ENCODE data around the gene PHF21B.

Gene PHF21B

DNA sequence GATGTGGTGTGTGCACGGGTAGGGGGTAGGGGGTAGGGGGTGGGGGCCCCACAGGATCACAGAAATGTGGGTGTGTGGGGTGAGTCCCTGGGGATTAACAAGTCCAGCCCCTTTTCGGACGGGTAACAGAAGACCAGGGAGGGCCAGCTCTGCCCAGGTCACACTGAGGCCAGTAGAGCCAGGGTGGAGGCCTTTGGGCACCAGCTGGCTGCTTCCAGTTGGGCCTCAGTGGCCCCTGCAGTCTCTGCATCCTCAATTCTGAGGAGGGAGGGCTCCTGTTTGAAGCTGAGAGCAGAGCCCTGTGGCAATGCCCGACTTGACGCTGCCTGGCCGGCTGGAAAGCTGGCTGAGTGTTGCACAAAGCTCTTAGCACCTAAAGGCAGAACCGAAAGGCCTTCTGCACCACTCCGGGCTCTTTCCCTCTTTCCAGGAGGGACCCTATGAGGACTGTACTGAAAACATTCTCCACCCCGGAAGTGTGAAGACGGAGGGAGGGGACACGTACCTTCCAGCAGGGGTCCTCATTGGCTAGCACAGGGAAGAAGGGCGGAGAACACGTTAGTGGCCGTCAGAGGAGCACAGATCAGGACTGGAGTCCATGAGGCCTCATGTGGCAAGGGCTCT is 120.4 kb downstream of the PHF21B start:
- DNase-seq: no peak

DNA sequence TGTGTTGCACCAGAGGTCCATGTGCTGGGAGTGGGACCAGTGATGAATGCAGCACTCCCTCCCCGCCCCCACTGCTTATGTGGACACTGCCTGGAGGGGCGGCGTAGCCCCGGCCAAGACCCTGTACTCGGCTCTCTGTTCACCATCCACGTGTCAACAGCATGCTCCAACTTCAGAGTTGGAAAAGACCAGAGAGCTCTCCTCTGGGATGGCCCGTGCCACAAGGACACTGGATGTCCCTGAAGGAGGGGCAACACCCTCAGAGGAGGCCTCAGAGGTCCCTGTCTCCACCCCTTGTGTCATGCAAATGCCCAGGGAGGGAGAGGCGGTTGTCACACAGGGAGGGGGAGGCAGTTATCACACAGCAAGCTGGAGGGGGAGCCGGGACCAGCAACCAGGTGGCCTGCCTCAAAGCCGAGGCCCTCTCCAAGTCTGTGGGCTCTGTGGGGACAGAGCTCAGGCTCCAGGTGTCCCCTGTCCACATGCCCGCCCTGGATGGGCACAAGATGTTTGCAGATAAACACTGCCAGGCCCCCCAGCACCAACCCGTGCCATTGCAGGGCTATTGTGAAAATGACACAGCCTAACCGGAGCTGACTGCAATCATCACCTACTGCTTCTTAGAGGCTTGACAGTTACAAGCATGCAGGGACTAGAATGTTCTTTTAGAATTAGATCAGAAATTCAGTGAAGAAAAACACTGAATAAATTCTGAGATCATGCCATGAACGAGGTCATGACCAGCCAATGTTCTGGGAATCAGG is 121.1 kb downstream of the PHF21B start:
- DNase-seq: no peak

DNA sequence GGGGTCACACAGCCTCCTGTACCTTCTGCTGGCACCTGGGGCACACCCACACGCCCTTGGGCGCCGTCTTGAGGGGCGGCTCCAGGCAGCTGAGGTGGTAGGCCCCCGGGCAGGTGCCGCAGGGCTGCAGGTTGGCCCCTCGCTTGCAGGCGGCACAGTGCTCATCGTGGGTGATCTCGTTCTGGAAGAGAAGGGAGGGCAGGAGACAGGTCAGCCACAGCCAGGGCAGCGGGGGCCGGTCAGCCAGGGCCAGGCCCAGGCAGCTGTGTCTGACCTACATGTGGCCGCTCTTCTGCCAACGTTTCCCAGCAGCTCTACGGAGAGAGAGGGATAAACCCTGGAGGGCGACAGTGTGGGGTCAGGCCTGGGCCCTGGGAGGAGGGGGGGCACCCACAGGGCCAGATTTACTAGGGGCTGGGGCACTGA is 121.9 kb downstream of the PHF21B start:
- DNase-seq: no peak

GRCh38 chr22:44885806-44886360 is 123.9 kb downstream of the PHF21B start:
- DNase-seq: no peak

GRCh38 chr22:44884968-44885805 is 124.6 kb downstream of the PHF21B start:
- peak; percentile 57 for DNase-seq

DNA sequence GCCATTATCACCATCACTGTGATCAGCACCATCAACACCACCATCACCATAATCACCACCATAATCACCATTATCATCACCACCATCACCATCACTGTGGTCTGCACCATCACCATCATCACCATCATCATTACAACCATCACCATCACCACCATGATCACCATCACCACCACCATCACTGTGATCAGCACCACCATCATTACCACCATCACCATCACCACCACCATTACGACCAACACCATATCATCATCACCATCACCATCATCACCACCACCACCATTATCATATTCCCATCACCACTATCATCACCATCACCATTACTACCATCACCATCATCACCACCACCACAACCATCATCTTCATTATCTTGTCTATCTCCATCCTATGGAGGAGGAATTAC is 125.2 kb downstream of the PHF21B start:
- DNase-seq: no peak

DNA sequence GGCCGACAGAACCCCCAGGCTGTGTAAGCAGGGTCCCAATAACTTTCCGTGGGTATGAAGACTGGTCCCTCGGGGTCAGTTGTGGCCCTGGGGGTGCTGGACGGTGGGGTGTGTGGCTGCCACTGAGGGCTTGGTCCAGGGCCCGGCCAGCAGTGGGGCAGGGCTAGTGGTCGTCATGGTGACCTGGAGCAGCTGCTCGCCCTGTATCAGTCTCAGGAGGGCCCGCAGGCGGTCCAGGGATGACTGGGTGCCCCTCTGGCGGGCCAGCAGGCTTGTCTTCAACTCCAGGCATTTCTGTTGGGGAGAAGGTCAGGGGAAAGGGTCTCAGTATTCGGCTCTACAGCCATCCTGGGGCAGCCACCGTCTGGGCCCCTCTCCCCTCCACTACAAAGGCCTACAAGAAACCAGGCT is 126.8 kb downstream of the PHF21B start:
- no peak for DNase-seq

DNA sequence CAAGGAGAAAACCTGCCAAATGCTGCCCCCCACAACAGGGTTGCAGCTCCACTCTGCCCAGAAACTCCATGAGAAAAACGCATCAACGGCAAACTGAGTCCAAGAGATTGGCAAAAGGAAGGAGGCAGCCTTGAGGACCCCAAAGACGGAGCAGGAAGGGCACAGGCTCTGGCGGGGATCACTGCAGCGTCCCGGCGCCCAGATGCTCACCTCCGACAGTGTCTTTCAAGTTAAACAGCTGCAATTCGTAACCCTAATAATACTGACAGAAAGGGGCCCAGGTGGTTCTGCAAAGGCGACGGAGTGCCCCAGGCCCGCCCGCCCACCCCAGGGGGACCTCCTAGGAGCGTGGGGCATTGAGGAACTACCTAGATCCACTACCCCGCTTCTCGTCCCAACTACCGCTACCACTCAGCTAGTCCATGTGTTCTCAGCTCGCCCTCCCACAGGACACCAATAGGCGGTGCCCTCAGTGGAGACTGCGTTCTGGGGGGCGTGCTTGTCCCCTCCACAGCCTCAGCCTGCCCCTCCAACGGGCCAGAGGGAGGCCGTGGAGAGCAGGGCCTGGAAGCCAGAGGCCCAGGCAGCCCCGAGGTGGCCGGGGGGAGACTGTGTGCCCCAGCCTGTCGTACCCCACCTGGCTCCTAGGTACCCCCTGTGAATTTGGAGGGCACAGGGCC is 127.4 kb downstream of the PHF21B start:
- no peak for DNase-seq

DNA sequence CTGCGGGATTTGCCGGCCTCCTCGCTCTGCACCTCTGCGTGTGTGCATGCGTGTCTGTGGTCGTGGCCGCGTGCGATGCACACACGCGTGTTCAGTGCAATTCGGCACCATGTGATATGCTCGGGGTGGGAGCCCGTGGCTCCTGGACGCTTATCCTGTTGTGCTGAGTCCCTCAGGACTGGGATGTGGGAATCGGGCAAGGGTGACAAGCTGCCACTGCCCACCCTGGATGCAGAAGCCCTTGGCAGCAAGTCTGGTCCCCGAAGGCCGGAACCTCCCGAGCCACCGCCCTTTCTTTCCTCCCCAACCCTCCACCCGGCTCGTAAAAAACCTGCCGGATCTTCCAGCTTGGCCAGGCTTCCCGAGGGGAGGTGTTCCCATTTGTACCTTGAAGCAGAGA is 128.2 kb downstream of the PHF21B start:
- no peak for DNase-seq

GRCh38 chr22:44880610-44881290 is 129.1 kb downstream of the PHF21B start:
- DNase-seq: no peak

DNA sequence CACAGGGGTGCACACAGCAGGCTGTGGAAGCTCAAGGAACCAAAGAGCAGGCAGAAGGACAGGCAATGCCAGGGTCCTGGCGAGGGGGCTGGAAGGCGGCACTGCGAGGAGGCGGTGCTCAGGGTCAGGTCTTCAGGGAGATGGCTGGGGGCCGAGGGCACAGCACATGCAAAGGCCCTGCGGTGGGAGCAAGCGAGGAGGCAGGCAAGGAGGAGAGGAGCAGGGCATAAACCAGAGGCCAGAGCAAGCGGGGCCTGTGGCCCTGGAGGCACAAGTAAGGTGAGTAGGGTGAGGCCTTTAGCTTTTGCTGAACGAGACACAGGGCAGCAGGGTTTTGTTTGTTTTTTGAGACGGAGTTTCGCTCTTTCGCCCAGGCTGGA is 130.5 kb downstream of the PHF21B start:
- no peak for DNase-seq

- DNase-seq: no peak
These were observed 131.1 kb downstream of the PHF21B start for GRCh38 chr22:44878483-44879300.

DNA sequence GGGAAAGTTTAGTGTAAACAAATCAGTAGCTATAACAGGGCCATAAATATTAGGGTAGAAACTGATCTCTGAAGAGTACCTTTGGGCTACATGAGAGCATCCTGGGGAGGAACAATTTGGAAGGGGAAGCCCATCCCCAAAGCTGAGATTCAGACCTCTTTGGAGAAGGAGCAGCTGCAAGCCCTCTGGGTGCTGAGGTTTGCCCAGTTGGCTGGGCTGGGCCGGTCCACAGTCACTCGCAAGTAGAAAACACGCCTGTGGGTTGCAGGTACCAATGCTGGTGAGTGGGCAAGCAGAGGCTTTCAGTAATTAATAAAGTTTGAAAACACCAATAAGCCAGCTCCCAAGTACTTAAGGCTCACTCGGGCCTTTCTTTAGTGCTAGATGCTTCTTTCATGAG is 132.9 kb downstream of the PHF21B start:
- no peak for DNase-seq

- no peak for DNase-seq
These were observed 138.0 kb downstream of the PHF21B start for GRCh38 chr22:44871782-44872181.

DNA sequence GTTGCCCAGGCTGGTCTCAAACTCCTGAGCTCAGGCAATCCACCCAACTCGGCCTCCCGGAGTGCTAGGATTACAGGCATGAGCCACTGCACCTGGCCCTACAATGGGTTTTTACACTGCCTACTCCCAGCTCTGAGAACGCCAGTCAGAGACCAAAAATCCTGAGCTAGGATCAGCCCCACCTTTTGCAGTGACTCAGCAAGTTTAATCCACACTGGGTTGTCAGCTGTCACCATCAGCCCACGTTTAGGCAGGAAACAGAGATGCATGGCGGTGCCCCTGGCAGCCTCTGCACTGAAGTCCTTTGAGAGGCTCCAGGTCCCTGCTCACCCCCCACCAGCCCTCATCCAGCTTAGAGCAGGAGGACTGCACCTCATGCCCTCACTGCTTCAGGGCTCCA is 139.8 kb downstream of the PHF21B start:
- no peak for DNase-seq

DNA sequence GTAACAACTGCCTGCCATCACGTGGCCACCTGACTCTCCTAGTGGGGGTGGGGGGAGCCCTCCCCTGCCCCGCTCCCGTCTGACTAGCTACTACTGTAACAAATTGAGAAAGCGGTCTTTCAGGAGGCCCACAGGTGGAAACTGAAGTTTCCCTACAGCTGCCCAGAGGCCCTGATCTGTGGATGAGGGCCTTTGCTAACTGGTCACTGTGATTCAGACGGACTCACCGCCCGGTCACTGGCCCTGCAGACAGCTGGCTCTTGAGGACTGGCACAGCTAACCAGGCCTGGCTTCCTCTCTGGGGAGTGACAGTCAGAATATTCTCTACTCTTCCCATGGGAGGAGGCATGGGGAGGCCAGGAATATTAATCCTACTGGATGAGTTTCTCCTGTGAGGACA is 140.6 kb downstream of the PHF21B start:
- DNase-seq: no peak

- DNase-seq: no peak
These were observed 144.4 kb downstream of the PHF21B start for GRCh38 chr22:44865193-44866057.

DNA sequence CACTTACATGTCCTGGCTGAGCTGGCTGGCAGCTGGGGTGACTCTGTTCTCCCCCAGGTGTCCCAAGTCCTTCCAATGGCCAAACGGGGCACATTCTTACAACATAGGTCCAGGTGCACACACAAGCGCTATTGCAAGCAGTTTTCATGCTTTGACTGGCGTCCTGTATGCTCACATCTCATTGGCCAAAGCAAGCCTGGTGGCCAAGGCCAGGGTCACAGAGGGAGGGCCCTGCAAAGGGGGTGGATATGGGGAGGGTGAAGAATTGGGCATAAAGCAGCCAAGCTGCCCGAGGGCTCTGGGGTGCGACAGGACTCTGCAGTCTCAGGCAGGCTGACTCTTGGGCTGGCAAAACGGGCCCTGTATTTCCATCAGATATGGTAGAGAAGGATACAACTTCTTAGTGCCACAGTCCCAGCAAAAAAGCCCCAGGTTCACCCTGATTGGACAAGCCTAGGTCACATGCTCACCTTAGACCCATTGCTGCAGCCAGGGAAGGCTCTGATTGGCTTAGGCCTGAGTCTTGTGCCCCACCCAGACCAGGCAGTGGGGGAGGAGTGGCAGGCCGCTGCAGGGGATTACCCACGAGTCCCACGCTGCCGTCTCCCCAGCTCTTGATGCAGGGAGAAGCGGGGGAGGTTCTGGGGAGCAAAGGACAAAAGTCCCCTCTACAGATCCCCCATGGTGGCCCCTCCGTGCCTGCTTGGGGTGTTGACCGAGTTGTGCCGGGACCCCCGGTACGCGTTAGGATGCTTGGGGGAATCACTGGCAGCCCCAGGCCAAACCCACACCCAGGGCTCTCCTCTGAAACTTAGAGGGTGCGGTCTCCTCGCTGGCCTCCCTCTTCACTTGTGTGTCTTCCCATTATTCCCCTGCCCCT is 146.6 kb downstream of the PHF21B start:
- DNase-seq: no peak

DNA sequence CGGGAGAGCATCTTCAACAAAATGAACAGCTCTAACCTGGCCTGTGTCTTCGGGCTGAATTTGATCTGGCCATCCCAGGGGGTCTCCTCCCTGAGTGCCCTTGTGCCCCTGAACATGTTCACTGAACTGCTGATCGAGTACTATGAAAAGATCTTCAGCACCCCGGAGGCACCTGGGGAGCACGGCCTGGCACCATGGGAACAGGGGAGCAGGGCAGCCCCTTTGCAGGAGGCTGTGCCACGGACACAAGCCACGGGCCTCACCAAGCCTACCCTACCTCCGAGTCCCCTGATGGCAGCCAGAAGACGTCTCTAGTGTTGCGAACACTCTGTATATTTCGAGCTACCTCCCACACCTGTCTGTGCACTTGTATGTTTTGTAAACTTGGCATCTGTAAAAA is 147.5 kb downstream of the PHF21B start:
- DNase-seq: no peak

Measured in 8988T (cell line).